ENCODE results near the gene ADGRG2. TPM values are rescaled to one million over a fixed set of nuclear protein-coding genes. Genes with fewer than 3 reads are reported as not detected.

Gene ADGRG2
- total and polyA plus RNA-seq, 2 donors (not counting 1 experiment from before 2014, with no cell fraction given), result not detected

GRCh38 chrX:18951032-18951431, 171.2 kb downstream of the ADGRG2 start:
- no peak overlapping the region for H3K4me3 ChIP-seq (ENCODE audit: control extremely low read depth in 1 of 5, extremely low read depth in 1 of 5, insufficient read depth in 1 of 5, low read depth in 2 of 5, low read length in 4 of 5)
- no peak overlapping the region for H3K27ac ChIP-seq (ENCODE audit: low read length in 2 of 2)
- no peak overlapping the region for H3K4me3 Mint-ChIP-seq
- ATAC-seq (ENCODE audit: low read depth) (no peak), DNase-seq (no peak)
- no peaks in the 10 kb centered on the region for H3K4me1 ChIP-seq (ENCODE audit: control insufficient read depth in 2 of 2, insufficient read depth in 2 of 2, low read length in 2 of 2)
- H3K27me3 Mint-ChIP-seq, result no peaks in the 10 kb centered on the region
- intact Hi-C loops (cut with micrococcal nuclease), result no loop called here
- H3K27me3 ChIP-seq (replicated peaks in 1 of 4; ENCODE audit: control extremely low read depth in 1 of 4, control insufficient read depth in 3 of 4, insufficient read depth in 4 of 4, low read length in 3 of 4), result no peaks in the 10 kb centered on the region
- peaks cover 0 to 18% of the 10 kb centered on the region in 2 experiments for H3K36me3 ChIP-seq (replicated peaks in 1 of 2; ENCODE audit: control extremely low read depth in 1 of 2, control insufficient read depth in 1 of 2, extremely low read depth in 1 of 2, insufficient read depth in 2 of 2, low read length in 1 of 2)
- no peaks in the 10 kb centered on the region for H3K4me1 Mint-ChIP-seq
- no peak overlapping the region for H3K4me2 ChIP-seq (replicated peaks; ENCODE audit: low read depth, low read length, poor library complexity, severe bottlenecking)
- 100% methylated on average over 4 of the region's 10 CpGs for WGBS (ENCODE audit: insufficient coverage)
- no peaks in the 10 kb centered on the region for H3K79me2 ChIP-seq (ENCODE audit: control insufficient read depth, insufficient read depth, low read length)
- ChIA-PET POLR2A (no interaction called here), CTCF (no interaction called here)
- H3K9ac ChIP-seq (ENCODE audit: low read length), result no peak overlapping the region
- H3K27ac Mint-ChIP-seq, result no peak overlapping the region
- TF ChIP-seq EZH2 (IDR thresholded peaks at IDR 0.05; ENCODE audit: borderline replicate concordance, insufficient read depth, low read depth, low read length, poor library complexity, severe bottlenecking) (no peak), CTCF (IDR thresholded peaks at IDR 0.05) (no peak)
- no peaks in the 10 kb centered on the region for H4K20me1 ChIP-seq (ENCODE audit: control insufficient read depth, insufficient read depth, low read length, poor library complexity, severe bottlenecking)
- no peaks in the 10 kb centered on the region for H3K9me3 Mint-ChIP-seq (ENCODE audit: insufficient read depth)
- H3K9me3 ChIP-seq (ENCODE audit: control extremely low read depth in 1 of 3, control insufficient read depth in 2 of 3, insufficient read depth in 1 of 3, low read length in 2 of 3), result no peaks in the 10 kb centered on the region
- no peak overlapping the region for H2AFZ ChIP-seq (ENCODE audit: insufficient read depth, low read depth, low read length, poor library complexity, severe bottlenecking)

GRCh38 chrX:18949944-18950301, 172.3 kb downstream of the ADGRG2 start:
- DNase-seq (no peak), ATAC-seq (ENCODE audit: low read depth) (no peak)
- Histone ChIP-seq H3K36me3 (replicated peaks in 1 of 2; ENCODE audit: control extremely low read depth in 1 of 2, control insufficient read depth in 1 of 2, extremely low read depth in 1 of 2, insufficient read depth in 2 of 2, low read length in 1 of 2) (peaks cover 0 to 18% of the 10 kb centered on the region in 2 experiments), H3K27ac (ENCODE audit: low read length in 2 of 2) (no peak overlapping the region), H3K4me2 (replicated peaks; ENCODE audit: low read depth, low read length, poor library complexity, severe bottlenecking) (no peak overlapping the region), H3K9me3 (ENCODE audit: control extremely low read depth in 1 of 3, control insufficient read depth in 2 of 3, insufficient read depth in 1 of 3, low read length in 2 of 3) (no peaks in the 10 kb centered on the region), H4K20me1 (ENCODE audit: control insufficient read depth, insufficient read depth, low read length, poor library complexity, severe bottlenecking) (no peaks in the 10 kb centered on the region), H2AFZ (ENCODE audit: insufficient read depth, low read depth, low read length, poor library complexity, severe bottlenecking) (no peak overlapping the region), H3K9ac (ENCODE audit: low read length) (no peak overlapping the region), H3K79me2 (ENCODE audit: control insufficient read depth, insufficient read depth, low read length) (no peaks in the 10 kb centered on the region), H3K27me3 (replicated peaks in 1 of 4; ENCODE audit: control extremely low read depth in 1 of 4, control insufficient read depth in 3 of 4, insufficient read depth in 4 of 4, low read length in 3 of 4) (no peaks in the 10 kb centered on the region), H3K4me1 (ENCODE audit: control insufficient read depth in 2 of 2, insufficient read depth in 2 of 2, low read length in 2 of 2) (no peaks in the 10 kb centered on the region), H3K4me3 (ENCODE audit: control extremely low read depth in 1 of 5, extremely low read depth in 1 of 5, insufficient read depth in 1 of 5, low read depth in 2 of 5, low read length in 4 of 5) (no peak overlapping the region)
- ChIA-PET CTCF (no interaction called here), POLR2A (no interaction called here)
- Mint-ChIP-seq H3K9me3 (ENCODE audit: insufficient read depth) (no peaks in the 10 kb centered on the region), H3K4me3 (no peak overlapping the region), H3K4me1 (no peaks in the 10 kb centered on the region), H3K27ac (no peak overlapping the region), H3K27me3 (no peaks in the 10 kb centered on the region)
- no peak for TF ChIP-seq CTCF (IDR thresholded peaks at IDR 0.05)
- TF ChIP-seq EZH2 (IDR thresholded peaks at IDR 0.05; ENCODE audit: borderline replicate concordance, insufficient read depth, low read depth, low read length, poor library complexity, severe bottlenecking), result no peak
- intact Hi-C loops (cut with micrococcal nuclease), result no loop called here
- 98% methylated on average over 8 of the region's 8 CpGs for whole genome bisulfite sequencing (ENCODE audit: insufficient coverage)

Data from B cell (primary cell).